RWPE2 (cell line): ENCODE results near the gene NFAM1.

Experiments used
- ATAC-seq: fragments of 200-7000 bp; cut with Tn5 transposase; 3 replicates; pipeline ENCODE4 v1.9.1; 2021; ENCODE audit warnings: low read depth
- DNase-seq: peaks from one replicate; pipeline ENCODE4 v3.0.0-alpha.2; 2020; ENCODE audit warnings: low spot score
- H3K27ac ChIP-seq: fragments of 450-650 bp; 2 replicates; pipeline ENCODE4 v1.5.1; 2017; ENCODE audit warnings: mild to moderate bottlenecking; ENCODE audit not compliant: poor library complexity, severe bottlenecking
- H3K27me3 ChIP-seq: fragments of 250-450 bp; sonication (Bioruptor Pico); 2 replicates; pipeline ENCODE4 v1.5.1; 2021; ENCODE audit warnings: mild to moderate bottlenecking, moderate library complexity; ENCODE audit not compliant: insufficient read depth, poor library complexity, severe bottlenecking
- H3K36me3 ChIP-seq: fragments of 250-450 bp; sonication (Bioruptor Pico); 2 replicates; pipeline ENCODE4 v1.5.1; 2020; ENCODE audit warnings: low read depth, mild to moderate bottlenecking, moderate library complexity
- H3K4me1 ChIP-seq: fragments of 250-450 bp; sonication (Bioruptor Pico); 2 replicates; pipeline ENCODE4 v1.5.1; 2021; ENCODE audit warnings: mild to moderate bottlenecking, moderate library complexity; ENCODE audit not compliant: insufficient read depth, poor library complexity, severe bottlenecking
- H3K4me3 ChIP-seq: fragments of 250-450 bp; sonication (Bioruptor Pico); 2 replicates; pipeline ENCODE4 v1.5.1; 2021; ENCODE audit warnings: mild to moderate bottlenecking, moderate library complexity; ENCODE audit not compliant: severe bottlenecking
- H3K9me3 ChIP-seq: fragments of 250-450 bp; sonication (Bioruptor Pico); 2 replicates; pipeline ENCODE4 v1.5.1; 2021; ENCODE audit warnings: mild to moderate bottlenecking, moderate library complexity; ENCODE audit not compliant: severe bottlenecking
- TF ChIP-seq, protein P1 (sequence below): fragments of 450-650 bp; IDR thresholded peaks from one replicate; pipeline ENCODE4 v1.5.1; 2017; ENCODE audit warnings: mild to moderate bottlenecking, moderate library complexity; ENCODE audit not compliant: poor library complexity, severe bottlenecking

NFAM1 gene

DNA sequence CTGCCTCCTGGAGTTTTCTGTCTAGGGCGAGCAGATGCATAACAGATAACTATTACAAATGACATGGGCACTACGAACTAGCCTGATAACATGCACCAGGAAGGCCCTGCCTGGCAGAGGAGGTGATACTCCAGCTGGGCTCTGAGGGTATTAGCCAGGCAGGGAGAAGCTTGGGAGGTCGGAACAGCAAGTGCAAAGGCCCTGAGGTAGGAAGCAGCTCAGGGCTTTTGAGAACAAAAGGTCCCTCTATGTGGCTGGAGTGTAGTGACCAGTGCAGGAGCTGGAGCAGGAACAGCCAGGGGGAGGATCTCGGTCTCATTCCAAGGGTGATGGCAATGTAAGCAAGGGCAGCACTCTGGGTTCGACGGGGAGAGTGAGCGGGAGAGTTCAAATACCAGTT is 100.1 kb downstream of the NFAM1 start:
- H3K27ac ChIP-seq = no peak overlapping the region
- DNase-seq (no peak), ATAC-seq (no peak)
- H3K9me3 ChIP-seq = no peaks in the 10 kb centered on the region
- no peaks in the 10 kb centered on the region for H3K27me3 ChIP-seq
- no peaks in the 10 kb centered on the region for H3K4me1 ChIP-seq
- H3K36me3 ChIP-seq = no peaks in the 10 kb centered on the region
- TF ChIP-seq, protein P1, sequence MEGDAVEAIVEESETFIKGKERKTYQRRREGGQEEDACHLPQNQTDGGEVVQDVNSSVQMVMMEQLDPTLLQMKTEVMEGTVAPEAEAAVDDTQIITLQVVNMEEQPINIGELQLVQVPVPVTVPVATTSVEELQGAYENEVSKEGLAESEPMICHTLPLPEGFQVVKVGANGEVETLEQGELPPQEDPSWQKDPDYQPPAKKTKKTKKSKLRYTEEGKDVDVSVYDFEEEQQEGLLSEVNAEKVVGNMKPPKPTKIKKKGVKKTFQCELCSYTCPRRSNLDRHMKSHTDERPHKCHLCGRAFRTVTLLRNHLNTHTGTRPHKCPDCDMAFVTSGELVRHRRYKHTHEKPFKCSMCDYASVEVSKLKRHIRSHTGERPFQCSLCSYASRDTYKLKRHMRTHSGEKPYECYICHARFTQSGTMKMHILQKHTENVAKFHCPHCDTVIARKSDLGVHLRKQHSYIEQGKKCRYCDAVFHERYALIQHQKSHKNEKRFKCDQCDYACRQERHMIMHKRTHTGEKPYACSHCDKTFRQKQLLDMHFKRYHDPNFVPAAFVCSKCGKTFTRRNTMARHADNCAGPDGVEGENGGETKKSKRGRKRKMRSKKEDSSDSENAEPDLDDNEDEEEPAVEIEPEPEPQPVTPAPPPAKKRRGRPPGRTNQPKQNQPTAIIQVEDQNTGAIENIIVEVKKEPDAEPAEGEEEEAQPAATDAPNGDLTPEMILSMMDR = no peak
- no peak overlapping the region for H3K4me3 ChIP-seq

DNA sequence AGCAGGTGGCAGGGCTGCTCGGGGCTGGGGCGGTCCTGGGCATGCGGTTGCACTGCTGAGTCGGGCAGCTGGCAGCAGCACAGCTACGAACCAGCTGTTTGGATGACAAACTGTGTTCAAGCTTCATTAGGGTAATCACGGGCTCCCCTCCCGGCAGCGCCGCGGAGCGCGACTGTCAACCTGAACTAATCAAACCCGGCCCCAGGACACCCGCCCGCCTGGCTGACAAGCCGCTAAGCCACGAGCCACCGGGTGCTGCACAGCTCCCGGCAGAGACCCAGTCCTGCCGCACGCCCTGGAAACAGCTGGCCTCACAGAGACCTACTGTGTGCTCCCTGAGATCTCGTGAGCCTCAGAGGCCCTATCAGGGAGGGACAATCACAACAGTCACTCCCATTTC is 101.2 kb downstream of the NFAM1 start:
- Histone ChIP-seq H3K4me1 (no peaks in the 10 kb centered on the region), H3K27ac (no peak overlapping the region), H3K4me3 (no peak overlapping the region), H3K27me3 (no peaks in the 10 kb centered on the region), H3K36me3 (no peaks in the 10 kb centered on the region), H3K9me3 (no peaks in the 10 kb centered on the region)
- TF ChIP-seq, protein P1 = no peak
- DNase-seq = no peak
- ATAC-seq = no peak
